K562 (cell line): Measurements from ENCODE around the gene MYOM1. TPM values are rescaled to one million over a fixed set of nuclear protein-coding genes. Genes with fewer than 3 reads are reported as not detected.

ENCODE experiments used
- CEBPG ChIP-seq, 3 experiments: fragments of 200-800 bp in 1 of 3; sonication (Bioruptor generic) in 1 of 3; sonication (generic) in 1 of 3; formaldehyde crosslinking in 1 of 3; IDR thresholded peaks in 2 of 3; conservative IDR thresholded peaks in 1 of 3; 2 replicates each; pipeline versions ENCODE4 v1.6.1 to v1.8.0; 2016 to 2022; ENCODE audit warnings: missing compliant biosample characterization in 2 of 3, missing genetic modification characterization in 2 of 3, mild to moderate bottlenecking in 1 of 3, missing genetic modification reagents in 1 of 3
- CTBP1 ChIP-seq: fragments of 450-650 bp; IDR thresholded peaks from 2 replicates; pipeline ENCODE4 v1.6.1; 2016; ENCODE audit warnings: borderline replicate concordance
- DPF2 ChIP-seq: fragments of 450-650 bp; IDR thresholded peaks from 2 replicates; pipeline ENCODE4 v1.6.1; 2016
- ELF4 ChIP-seq: fragments of 450-650 bp; formaldehyde crosslinking; IDR thresholded peaks from 2 replicates; pipeline ENCODE4 v1.4.0; 2022; ENCODE audit warnings: missing genetic modification characterization
- FOS ChIP-seq: IDR thresholded peaks from 3 replicates; pipeline ENCODE4 v1.6.1; 2011; ENCODE audit not compliant: insufficient read length; ENCODE audit errors: extremely low read depth
- KDM2B ChIP-seq: fragments of 250-450 bp; sonication (Bioruptor Pico); IDR thresholded peaks from 2 replicates; pipeline ENCODE4 v1.8.0; 2021; ENCODE audit warnings: mild to moderate bottlenecking, moderate library complexity
- SMC3 ChIP-seq: conservative IDR thresholded peaks from 2 replicates; pipeline ENCODE4 v1.6.1; 2011; ENCODE audit warnings: low read depth, low read length, improper control_type of control experiment; ENCODE audit not compliant: insufficient read depth
- ZNF232 ChIP-seq: sonication (generic); formaldehyde crosslinking; IDR thresholded peaks from 2 replicates; pipeline ENCODE4 v1.8.0; 2022; ENCODE audit warnings: mild to moderate bottlenecking, missing genetic modification reagents
- ZNF583 ChIP-seq: fragments of 250-450 bp; sonication (Bioruptor Pico); IDR thresholded peaks from 2 replicates; pipeline ENCODE4 v1.4.0; 2020
- polyA plus RNA-seq, 8 experiments: library from polyadenylated mRNA; depleted of rRNA in 4 of 8; stranded (reverse) in 5 of 8; unstranded in 3 of 8; fragments of >200 nt; fragmentation: Nextera tagmentation in 2 of 8; fragmentation: Illumina TruSeq in 1 of 8; extraction: Ambion mirVana in 2 of 8; extraction: Trizol in 1 of 8; gene quantifications; 2 replicates each; pipeline versions ENCODE4 v1.2.1 to v1.2.3, GENCODE V29; 2011 to 2014; ENCODE audit warnings: inconsistent platforms in 1 of 8, missing spikeins in 1 of 8
- total RNA-seq, 7 experiments: library from RNA; depleted of rRNA in 6 of 7; stranded (reverse); fragments of >200 nt in 6 of 7; fragmentation: Illumina TruSeq in 2 of 7; extraction: Trizol in 2 of 7; gene quantifications; 2 replicates each; pipeline versions ENCODE4 v1.2.1 to v1.2.3, GENCODE V29; 2011 to 2021; ENCODE audit warnings: low replicate concordance in 1 of 7
- TF ChIP-seq, protein P1 (sequence below), 2 experiments: fragments of 450-650 bp; formaldehyde crosslinking in 1 of 2; IDR thresholded peaks; 2 replicates each; pipeline versions ENCODE4 v1.4.0 to v1.6.1; 2014 to 2020; ENCODE audit warnings: mild to moderate bottlenecking in 2 of 2, borderline replicate concordance in 1 of 2, low read depth in 1 of 2
- TF ChIP-seq, protein P2 (sequence below): fragments of 450-650 bp; IDR thresholded peaks from 2 replicates; pipeline ENCODE4 v1.6.1; 2016; ENCODE audit warnings: missing biosample characterization, missing genetic modification characterization

The MYOM1 gene
- total and polyA plus RNA-seq, 9 of the 15 experiments (the other 6 are each of a cell fraction or from before 2014, with no cell fraction given): 0.01 to 0.62 (median 0.25) TPM

DNA sequence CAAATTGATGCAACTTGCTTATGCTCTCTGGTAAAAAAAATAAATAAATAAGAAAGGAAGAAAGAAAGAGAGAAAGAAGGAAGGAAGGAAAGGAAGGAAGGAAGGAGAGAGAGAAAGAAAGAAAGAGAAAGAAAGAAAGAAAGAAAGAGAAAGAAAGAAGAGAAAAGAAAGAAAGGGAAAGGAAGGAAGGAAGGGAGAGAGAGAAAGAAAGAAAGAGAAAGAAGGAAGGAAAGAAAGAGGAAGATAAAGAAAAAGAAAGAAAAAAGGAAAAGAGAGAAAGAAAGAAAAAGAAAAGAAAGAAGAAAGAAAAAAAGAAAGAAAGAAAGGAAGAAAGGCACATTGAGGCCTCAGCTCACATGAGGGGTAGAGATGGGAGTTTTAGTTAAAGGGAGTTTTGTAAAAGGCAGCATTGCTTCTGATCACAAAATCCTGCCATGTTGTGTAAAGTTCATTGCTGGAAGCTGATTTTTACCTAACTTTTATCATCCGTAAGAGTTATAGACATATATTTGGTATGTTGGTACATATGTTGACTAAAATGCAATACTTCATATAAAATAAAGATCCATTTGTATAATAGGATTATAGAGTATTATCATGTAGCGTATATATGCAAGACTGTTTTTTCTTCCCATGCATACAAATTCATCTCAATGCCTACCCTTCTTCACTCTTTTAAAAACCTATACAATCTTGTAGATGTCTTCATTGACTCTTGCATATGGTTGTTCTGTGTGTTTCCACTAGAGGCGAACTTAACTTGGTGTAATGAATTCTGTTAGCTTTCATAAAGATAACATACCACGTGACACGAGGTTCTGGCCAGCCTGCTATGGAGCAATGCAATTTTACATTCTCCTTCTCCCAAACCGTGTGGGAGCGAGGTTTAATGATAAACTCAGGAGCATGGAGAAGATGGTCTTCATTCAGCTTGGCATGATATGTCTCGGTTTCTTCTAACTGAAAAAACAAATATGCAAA is 32.8 kb downstream of the MYOM1 start (continued):
- TF ChIP-seq, protein P1, sequence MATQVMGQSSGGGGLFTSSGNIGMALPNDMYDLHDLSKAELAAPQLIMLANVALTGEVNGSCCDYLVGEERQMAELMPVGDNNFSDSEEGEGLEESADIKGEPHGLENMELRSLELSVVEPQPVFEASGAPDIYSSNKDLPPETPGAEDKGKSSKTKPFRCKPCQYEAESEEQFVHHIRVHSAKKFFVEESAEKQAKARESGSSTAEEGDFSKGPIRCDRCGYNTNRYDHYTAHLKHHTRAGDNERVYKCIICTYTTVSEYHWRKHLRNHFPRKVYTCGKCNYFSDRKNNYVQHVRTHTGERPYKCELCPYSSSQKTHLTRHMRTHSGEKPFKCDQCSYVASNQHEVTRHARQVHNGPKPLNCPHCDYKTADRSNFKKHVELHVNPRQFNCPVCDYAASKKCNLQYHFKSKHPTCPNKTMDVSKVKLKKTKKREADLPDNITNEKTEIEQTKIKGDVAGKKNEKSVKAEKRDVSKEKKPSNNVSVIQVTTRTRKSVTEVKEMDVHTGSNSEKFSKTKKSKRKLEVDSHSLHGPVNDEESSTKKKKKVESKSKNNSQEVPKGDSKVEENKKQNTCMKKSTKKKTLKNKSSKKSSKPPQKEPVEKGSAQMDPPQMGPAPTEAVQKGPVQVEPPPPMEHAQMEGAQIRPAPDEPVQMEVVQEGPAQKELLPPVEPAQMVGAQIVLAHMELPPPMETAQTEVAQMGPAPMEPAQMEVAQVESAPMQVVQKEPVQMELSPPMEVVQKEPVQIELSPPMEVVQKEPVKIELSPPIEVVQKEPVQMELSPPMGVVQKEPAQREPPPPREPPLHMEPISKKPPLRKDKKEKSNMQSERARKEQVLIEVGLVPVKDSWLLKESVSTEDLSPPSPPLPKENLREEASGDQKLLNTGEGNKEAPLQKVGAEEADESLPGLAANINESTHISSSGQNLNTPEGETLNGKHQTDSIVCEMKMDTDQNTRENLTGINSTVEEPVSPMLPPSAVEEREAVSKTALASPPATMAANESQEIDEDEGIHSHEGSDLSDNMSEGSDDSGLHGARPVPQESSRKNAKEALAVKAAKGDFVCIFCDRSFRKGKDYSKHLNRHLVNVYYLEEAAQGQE (IDR thresholded peaks at IDR 0.05; ENCODE audit: borderline replicate concordance): peak; percentile 70
- TF ChIP-seq, protein P1 (CRISPR knock-in tag; IDR thresholded peaks at IDR 0.05; ENCODE audit: low read depth): no peak
- TF ChIP-seq ELF4 (CRISPR knock-in tag): 0 out of 2 replicates have a peak, but pooled peaks have one; percentile 34
- TF ChIP-seq DPF2: 0 out of 2 replicates have a peak, but pooled peaks have one; percentile 15
- no peak; the same call in 1 of the 2 replicates for TF ChIP-seq CEBPG (CRISPR knock-in tag; IDR thresholded peaks at IDR 0.05)
- TF ChIP-seq CEBPG (tag; conservative IDR thresholded peaks at IDR 0.05 in 1 of 2, IDR thresholded peaks at IDR 0.05 in 1 of 2): peak in 1 of 2 experiments; percentile 52; a peak in 2 of 4 replicates
- no peak for TF ChIP-seq ZNF583 (CRISPR knock-in tag)
- TF ChIP-seq CTBP1: no peak
- TF ChIP-seq, protein P2, sequence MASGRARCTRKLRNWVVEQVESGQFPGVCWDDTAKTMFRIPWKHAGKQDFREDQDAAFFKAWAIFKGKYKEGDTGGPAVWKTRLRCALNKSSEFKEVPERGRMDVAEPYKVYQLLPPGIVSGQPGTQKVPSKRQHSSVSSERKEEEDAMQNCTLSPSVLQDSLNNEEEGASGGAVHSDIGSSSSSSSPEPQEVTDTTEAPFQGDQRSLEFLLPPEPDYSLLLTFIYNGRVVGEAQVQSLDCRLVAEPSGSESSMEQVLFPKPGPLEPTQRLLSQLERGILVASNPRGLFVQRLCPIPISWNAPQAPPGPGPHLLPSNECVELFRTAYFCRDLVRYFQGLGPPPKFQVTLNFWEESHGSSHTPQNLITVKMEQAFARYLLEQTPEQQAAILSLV: no peak
- no peak for TF ChIP-seq KDM2B (CRISPR knock-in tag)
- TF ChIP-seq SMC3: no peak
- no peak for TF ChIP-seq ZNF232 (CRISPR knock-in tag)
- no peak for TF ChIP-seq FOS
